GM12874 (cell line): ENCODE results near the gene COMTD1.

Experiments used
- TF ChIP-seq, protein P1 (sequence below): IDR thresholded peaks from 2 replicates; pipeline ENCODE4 v1.5.1; 2011; ENCODE audit warnings: low read depth, mild to moderate bottlenecking, control low read depth, low read length, moderate library complexity; ENCODE audit not compliant: insufficient read depth

Gene COMTD1

DNA sequence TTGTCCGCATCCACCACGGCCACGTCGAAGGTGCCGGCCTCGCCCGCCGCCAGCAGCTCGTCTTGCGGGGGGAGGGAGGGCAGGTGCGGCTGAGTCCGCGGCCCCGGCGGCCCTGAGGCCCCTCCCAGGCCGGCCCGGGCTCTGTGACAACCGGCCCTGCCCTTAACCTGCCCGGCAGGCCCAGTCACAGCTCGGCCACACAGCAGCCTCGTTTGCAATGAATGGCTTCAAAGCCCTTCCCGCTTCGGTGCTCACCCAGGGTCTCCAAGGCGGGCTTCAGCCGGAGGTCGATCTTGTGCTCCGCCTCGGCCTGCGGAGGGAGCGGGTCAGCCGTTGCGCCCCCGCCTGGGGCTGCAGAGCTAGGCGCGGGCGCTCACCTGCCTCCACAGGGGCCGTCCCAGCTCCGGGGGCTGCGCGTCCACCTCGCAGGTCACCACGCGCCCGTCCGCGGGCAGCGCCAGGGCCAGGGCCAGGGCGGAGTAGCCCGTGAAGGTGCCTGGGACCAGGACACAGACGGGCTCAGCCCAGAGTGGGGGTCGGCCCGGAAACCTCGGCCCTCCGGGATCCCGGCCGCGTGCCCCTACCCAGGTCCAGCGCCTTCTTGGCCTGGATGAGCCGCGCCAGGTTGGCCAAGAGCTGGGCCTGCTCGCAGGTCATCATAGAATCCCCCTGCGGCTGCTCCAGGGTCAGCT, 928 bp downstream of the COMTD1 start:
- TF ChIP-seq, protein P1, sequence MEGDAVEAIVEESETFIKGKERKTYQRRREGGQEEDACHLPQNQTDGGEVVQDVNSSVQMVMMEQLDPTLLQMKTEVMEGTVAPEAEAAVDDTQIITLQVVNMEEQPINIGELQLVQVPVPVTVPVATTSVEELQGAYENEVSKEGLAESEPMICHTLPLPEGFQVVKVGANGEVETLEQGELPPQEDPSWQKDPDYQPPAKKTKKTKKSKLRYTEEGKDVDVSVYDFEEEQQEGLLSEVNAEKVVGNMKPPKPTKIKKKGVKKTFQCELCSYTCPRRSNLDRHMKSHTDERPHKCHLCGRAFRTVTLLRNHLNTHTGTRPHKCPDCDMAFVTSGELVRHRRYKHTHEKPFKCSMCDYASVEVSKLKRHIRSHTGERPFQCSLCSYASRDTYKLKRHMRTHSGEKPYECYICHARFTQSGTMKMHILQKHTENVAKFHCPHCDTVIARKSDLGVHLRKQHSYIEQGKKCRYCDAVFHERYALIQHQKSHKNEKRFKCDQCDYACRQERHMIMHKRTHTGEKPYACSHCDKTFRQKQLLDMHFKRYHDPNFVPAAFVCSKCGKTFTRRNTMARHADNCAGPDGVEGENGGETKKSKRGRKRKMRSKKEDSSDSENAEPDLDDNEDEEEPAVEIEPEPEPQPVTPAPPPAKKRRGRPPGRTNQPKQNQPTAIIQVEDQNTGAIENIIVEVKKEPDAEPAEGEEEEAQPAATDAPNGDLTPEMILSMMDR: peak; percentile 30; the same call in 1 of the 2 replicates

DNA sequence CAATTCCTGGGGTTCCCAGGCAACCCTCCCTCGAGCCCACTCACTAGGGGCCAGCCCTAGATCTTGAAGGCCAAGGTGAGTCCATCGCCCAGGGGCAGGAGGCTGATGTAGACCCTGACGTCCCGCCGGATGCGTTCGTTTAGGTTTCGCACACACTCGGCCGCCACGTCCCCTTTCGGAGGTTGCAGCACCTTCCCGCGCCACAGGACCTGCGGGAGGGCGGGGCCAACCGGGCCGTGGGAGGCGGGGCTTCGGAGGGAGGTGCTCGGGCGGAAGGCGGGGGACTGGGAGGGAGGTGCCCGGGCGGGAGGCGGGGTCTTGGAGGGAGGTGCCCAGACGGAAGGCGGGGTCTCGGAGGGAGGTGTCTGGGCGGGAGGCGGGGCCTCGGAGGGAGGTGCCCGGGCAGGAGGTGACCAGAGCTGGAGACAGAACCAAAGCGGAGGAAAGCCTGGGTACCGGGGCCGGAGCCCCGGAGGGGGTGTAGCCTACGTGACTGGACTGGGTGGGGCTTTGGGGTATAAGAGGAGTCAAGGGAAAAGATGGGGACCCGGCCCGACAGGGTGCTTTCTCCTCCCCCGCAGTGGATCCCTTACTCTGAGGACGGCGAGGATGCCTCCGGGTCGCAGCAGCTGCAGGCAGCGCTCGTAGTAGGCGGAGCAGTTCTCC, 1.6 kb downstream of the COMTD1 start:
- TF ChIP-seq, protein P1: no peak

DNA sequence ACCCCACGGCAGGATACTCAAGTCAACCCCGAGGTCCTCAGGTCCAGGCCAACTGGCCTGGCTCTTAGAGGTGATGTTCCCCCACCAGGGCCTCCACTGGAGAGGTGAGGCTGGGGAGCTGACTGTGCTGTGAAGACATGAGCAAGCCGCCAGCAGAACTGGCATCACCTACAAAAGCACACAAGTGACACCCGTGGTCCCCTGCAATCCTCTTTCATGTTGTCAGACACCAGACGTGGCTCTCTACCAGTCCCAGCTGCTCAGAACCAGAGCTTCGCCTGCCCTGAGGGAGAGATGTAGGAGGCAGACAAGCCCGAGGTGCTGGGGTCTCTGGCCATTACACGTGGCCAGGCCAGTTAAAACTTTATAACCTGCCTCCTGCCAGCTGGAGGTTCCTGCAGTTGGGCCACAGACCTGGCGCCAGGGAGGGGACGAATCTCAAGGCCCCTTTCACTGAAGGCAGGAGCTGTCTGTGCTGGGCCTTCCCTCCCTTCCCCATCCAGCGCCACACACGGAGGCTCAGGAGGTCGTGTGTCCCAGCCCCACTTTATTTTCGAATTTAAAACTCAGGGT, 2.2 kb downstream of the COMTD1 start:
- TF ChIP-seq, protein P1: no peak

DNA sequence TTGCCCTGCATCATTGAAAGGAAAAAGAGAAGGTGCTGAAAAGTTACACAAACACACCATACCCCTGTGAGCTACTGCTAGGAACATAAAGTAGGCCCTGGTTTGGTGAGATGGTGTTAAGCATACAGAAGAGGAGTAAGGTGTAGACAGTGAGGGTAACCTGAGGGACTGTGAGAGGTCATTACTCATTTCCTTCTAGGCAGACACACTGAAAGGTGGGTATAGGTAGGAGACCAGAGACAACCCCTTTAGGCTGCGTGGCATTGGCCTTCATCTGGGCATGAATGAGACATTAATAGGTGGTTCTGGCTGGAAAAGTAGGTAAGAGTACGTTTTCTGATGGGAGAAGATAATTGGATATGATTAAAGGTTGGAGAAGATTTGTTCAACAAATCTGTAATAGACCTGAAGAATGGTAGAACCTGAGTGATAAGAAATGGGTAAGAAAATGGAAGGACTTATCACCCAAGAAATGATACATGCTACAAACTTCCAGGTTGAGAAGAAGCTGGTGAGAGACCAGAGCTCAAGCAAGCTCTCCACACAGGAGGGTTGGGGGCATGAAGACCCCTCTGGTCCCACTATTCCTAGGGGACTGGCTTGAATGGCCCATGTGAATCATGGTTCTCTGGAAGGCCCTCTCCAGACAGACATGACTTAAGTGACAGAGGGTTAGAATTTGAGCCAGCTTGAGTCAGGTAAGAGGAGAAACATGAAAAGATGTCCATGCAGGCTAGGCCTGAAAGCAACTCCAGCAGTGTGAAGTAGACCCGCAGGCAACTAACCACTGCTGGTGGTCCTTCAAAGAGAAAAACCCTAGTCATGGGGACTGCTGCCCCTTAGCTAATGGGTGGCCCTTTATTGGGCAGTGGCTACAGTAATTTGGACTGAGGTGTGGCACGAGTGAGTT, 3.8 kb downstream of the COMTD1 start:
- TF ChIP-seq, protein P1: no peak

DNA sequence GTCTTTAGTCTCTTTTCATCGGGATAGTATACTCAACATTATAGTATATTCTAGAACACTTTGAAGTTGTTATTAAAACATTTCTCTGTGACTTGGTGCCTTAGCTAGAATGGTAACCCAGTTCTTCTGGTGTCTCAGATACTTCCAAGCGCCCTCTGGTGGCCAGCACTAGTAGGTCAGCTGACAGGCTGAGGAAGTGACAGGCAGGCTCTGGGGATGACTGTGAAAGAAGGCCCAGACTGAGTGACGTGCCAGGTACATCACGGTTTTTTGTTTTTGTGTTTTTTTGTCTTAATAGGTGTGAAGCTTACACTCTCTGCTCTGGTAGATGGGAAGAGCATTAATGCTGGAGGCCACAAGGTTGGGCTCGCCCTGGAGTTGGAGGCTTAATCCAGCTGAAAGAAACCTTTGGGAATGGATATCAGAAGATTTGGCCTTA, 5.1 kb downstream of the COMTD1 start:
- TF ChIP-seq, protein P1: peak; percentile 88

DNA sequence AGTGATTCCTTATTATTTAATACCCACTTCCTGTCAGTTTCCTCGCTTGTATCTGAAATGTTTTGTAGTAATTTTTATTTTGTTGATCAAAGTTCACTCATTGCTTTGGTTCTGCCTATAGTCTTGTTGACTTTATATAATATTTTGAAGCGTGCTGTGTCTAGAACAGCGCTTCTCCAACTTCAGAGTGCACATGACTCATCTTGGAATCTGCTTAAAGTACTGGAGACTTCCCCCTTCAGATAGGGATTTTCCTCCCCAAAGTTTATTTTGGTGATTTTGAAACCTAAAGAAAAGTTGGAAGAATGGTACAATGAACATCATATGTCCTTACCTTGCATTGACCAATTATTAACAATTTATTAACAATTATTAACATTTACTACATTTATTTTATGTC, 5.8 kb downstream of the COMTD1 start:
- TF ChIP-seq, protein P1: no peak

DNA sequence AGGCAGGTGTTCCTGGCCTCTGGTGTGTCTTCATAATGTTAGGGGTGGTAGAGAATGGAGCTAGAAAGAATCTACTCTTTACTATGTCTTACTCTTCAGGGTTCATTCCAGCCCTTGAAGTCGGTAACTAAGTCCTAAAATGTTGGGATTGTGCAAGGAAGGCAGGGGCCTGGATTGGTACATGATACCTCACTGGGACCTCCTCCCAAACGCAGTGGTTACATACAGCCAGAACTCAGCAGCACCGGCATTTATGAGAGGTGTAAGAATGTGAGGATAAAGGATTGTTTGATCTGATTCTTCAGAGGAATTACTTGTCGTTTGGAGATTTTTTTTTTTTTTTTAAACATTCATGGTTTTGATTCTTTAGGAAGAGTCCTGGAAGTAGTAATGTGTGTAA, 6.9 kb downstream of the COMTD1 start:
- TF ChIP-seq, protein P1: no peak
